B cell (primary cell): Measurements from ENCODE around the gene CYB5R3. TPM values are rescaled to one million over a fixed set of nuclear protein-coding genes. Genes with fewer than 3 reads are reported as not detected.
"Not testable (repeated sequence)": the region's sequence is repeated elsewhere in the genome, so short reads cannot be mapped to it uniquely, and the experiment has no call there.

Experiments used
- ATAC-seq: fragments of 200-7000 bp; cut with Tn5 transposase; one replicate; pipeline ENCODE4 v1.10.0; 2021; ENCODE audit warnings: low read depth, mild to moderate bottlenecking, moderate number of reproducible peaks, moderate library complexity
- CTCF ChIA-PET: fragments of 350-600 bp; sonication (Branson Sonifier 250); formaldehyde crosslinking; loops from one replicate; lab custom pipeline; 2021; ENCODE audit warnings: antibody characterized with exemption, inconsistent platforms; lab: Charles Lee
- POLR2A ChIA-PET: fragments of 350-600 bp; sonication (Branson Sonifier 250); formaldehyde crosslinking; loops from one replicate; lab custom pipeline; 2021; ENCODE audit warnings: antibody characterized with exemption; lab: Charles Lee
- DNase-seq: peaks from one replicate; pipeline ENCODE4 v3.0.0; 2013
- H2AFZ ChIP-seq: 2 replicates; pipeline ENCODE4 v1.6.1; 2012; ENCODE audit warnings: mild to moderate bottlenecking, low read depth, low read length; ENCODE audit not compliant: insufficient read depth, poor library complexity, severe bottlenecking
- H3K27ac ChIP-seq, 2 donors: 1 replicate in 1 of 2; 2 replicates in 1 of 2; pipeline ENCODE4 v1.5.1; 2012 to 2013; ENCODE audit warnings: low read length in 2 of 2, mild to moderate bottlenecking in 2 of 2, moderate library complexity in 1 of 2
- H3K27me3 ChIP-seq, 4 experiments: fragments of 200-600 bp in 1 of 4; sonication (generic) in 1 of 4; replicated peaks in 1 of 4; 1 replicate in 2 of 4; 2 replicates in 2 of 4; pipeline versions ENCODE4 v1.6.1 to v1.7.0; 2013 to 2016; ENCODE audit warnings: low read length in 3 of 4, mild to moderate bottlenecking in 2 of 4, mixed read lengths in 1 of 4, moderate library complexity in 1 of 4; ENCODE audit not compliant: insufficient read depth in 4 of 4, control insufficient read depth in 3 of 4; ENCODE audit errors: control extremely low read depth in 1 of 4
- H3K36me3 ChIP-seq, 2 experiments: replicated peaks in 1 of 2; 1 replicate in 1 of 2; 2 replicates in 1 of 2; pipeline versions ENCODE4 v1.6.1 to v1.7.1; 2013; ENCODE audit warnings: low read length in 1 of 2; ENCODE audit not compliant: insufficient read depth in 2 of 2, control insufficient read depth in 1 of 2; ENCODE audit errors: control extremely low read depth in 1 of 2, extremely low read depth in 1 of 2
- H3K4me1 ChIP-seq, 2 donors: fragments of 200-600 bp in 1 of 2; sonication (generic) in 1 of 2; 1 replicate in 1 of 2; 2 replicates in 1 of 2; pipeline versions ENCODE4 v1.5.1 to v1.6.1; 2013 to 2017; ENCODE audit warnings: low read length in 2 of 2; ENCODE audit not compliant: control insufficient read depth in 2 of 2, insufficient read depth in 2 of 2
- H3K4me2 ChIP-seq: replicated peaks from 2 replicates; pipeline ENCODE3; 2012; ENCODE audit warnings: mild to moderate bottlenecking, low read depth, low read length; ENCODE audit not compliant: poor library complexity, severe bottlenecking
- H3K4me3 ChIP-seq, 5 experiments: fragments of 200-600 bp in 1 of 5; sonication (generic) in 1 of 5; 1 replicate in 3 of 5; 2 replicates in 2 of 5; pipeline versions ENCODE4 v1.5.1 to v1.7.0; 2011 to 2016; ENCODE audit warnings: low read length in 4 of 5, mild to moderate bottlenecking in 4 of 5, low read depth in 2 of 5, control low read depth in 1 of 5, moderate library complexity in 1 of 5; ENCODE audit not compliant: insufficient read depth in 1 of 5; ENCODE audit errors: control extremely low read depth in 1 of 5, extremely low read depth in 1 of 5
- H3K79me2 ChIP-seq: fragments of 200-600 bp; sonication (generic); one replicate; pipeline ENCODE4 v1.6.0; 2016; ENCODE audit warnings: low read length; ENCODE audit not compliant: control insufficient read depth, insufficient read depth
- H3K9ac ChIP-seq: fragments of 200-600 bp; sonication (generic); 2 replicates; pipeline ENCODE4 v1.6.1; 2017; ENCODE audit warnings: mild to moderate bottlenecking, low read length, moderate library complexity
- H3K9me3 ChIP-seq, 3 donors: one replicate each; pipeline versions ENCODE4 v1.6.1 to v1.7.1; 2013; ENCODE audit warnings: low read length in 2 of 3; ENCODE audit not compliant: control insufficient read depth in 2 of 3, insufficient read depth in 1 of 3; ENCODE audit errors: control extremely low read depth in 1 of 3
- H4K20me1 ChIP-seq: 2 replicates; pipeline ENCODE4 v1.6.0; 2012; ENCODE audit warnings: mild to moderate bottlenecking, low read length; ENCODE audit not compliant: insufficient read depth, control insufficient read depth, poor library complexity, severe bottlenecking
- H3K27ac Mint-ChIP-seq: one replicate; pipeline ENCODE4 v1.8.0; 2021; ENCODE audit warnings: mixed read lengths
- H3K27me3 Mint-ChIP-seq: one replicate; pipeline ENCODE4 v1.8.0; 2021; ENCODE audit warnings: mixed read lengths
- H3K4me1 Mint-ChIP-seq: one replicate; pipeline ENCODE4 v1.8.0; 2021; ENCODE audit warnings: mixed read lengths
- H3K4me3 Mint-ChIP-seq: one replicate; pipeline ENCODE4 v1.8.0; 2021; ENCODE audit warnings: mixed read lengths
- H3K9me3 Mint-ChIP-seq: one replicate; pipeline ENCODE4 v1.8.0; 2022; ENCODE audit warnings: mixed read lengths; ENCODE audit not compliant: insufficient read depth
- CTCF ChIP-seq: fragments of 200-600 bp; IDR thresholded peaks from one replicate; pipeline ENCODE4 v1.8.0; 2022; ENCODE audit warnings: antibody characterized with exemption, mild to moderate bottlenecking
- EZH2 ChIP-seq: IDR thresholded peaks from 2 replicates; pipeline ENCODE4 v1.6.1; 2012; ENCODE audit warnings: borderline replicate concordance, low read depth, mild to moderate bottlenecking, moderate library complexity, low read length; ENCODE audit not compliant: insufficient read depth, poor library complexity, severe bottlenecking
- WGBS: methylation state at CpG from one replicate; pipeline ENCODE4 v1.1.5; 2013; ENCODE audit warnings: missing lambda C conversion rate; ENCODE audit not compliant: insufficient coverage; 5-methylcytosine and 5-hydroxymethylcytosine counted together
- intact Hi-C: fragments of 100-400 bp; cut with micrococcal nuclease; formaldehyde crosslinking; loops from one replicate; pipeline ENCODE4 v1.10.0; 2022
- polyA plus RNA-seq: library from polyadenylated mRNA; depleted of rRNA; stranded (reverse); fragments of >200 nt; gene quantifications from 2 replicates; pipeline ENCODE4 v1.2.3, GENCODE V29; 2012
- total RNA-seq, 2 donors: library from RNA; stranded (reverse); fragments of 120-200 nt in 1 of 2; gene quantifications; 1 replicate in 1 of 2; 2 replicates in 1 of 2; pipeline versions ENCODE4 v1.2.3 to v1.2.4, GENCODE V29; 2013 to 2022

Gene CYB5R3
- total and polyA plus RNA-seq, 2 donors (not counting 1 experiment from before 2014, with no cell fraction given), result 60.8 to 79.2 TPM

- no peak for TF ChIP-seq CTCF
- TF ChIP-seq EZH2, result no peak
- POLR2A ChIA-PET, result interaction anchor here (0.6 to 1.0 kb wide), 4 partner anchors 27 to 61 kb away, joined by 3 to 6 read pairs (median 3); no protein-coding TSS in a partner anchor
- Histone ChIP-seq H3K27me3 (no peaks in the 10 kb centered on the region), H3K36me3 (peaks cover 7 to 50% of the 10 kb centered on the region in 2 experiments), H3K27ac (peak overlapping the region; percentile 50 to 69), H3K79me2 (peaks cover 5% of the 10 kb centered on the region), H4K20me1 (no peaks in the 10 kb centered on the region), H3K4me3 (peak overlapping the region in 4 of 5 experiments; percentile 58 to 78 (median 68)), H3K9me3 (no peaks in the 10 kb centered on the region), H3K4me2 (peak overlapping the region; percentile 75), H2AFZ (peak overlapping the region; percentile 78), H3K9ac (peak overlapping the region; percentile 80), H3K4me1 (peaks cover 4 to 11% of the 10 kb centered on the region in 2 donors)
- no peaks in the 10 kb centered on the region for H3K27me3 Mint-ChIP-seq
- WGBS, result 8% methylated on average over 52 of the region's 64 CpGs
- no peaks in the 10 kb centered on the region for H3K9me3 Mint-ChIP-seq
- CTCF ChIA-PET, result no interaction called here
- intact Hi-C loops, result loop anchor here (2.0 to 5.0 kb wide), 2 partner anchors 33 to 1295 kb away; partner anchors contain the start of genes POLDIP3 and RANGAP1
- ATAC-seq (peak; percentile 91), DNase-seq (peak; percentile 87)
- H3K4me1 Mint-ChIP-seq, result peaks cover 12% of the 10 kb centered on the region
- H3K27ac Mint-ChIP-seq, result peak overlapping the region; percentile 86
- H3K4me3 Mint-ChIP-seq, result peak overlapping the region; percentile 95
Observed at GRCh38 chr22:42581762-42582716, 67.2 kb downstream of the CYB5R3 start.

- CTCF ChIA-PET, H3K27me3 Mint-ChIP-seq, H3K9me3 Mint-ChIP-seq, H3K9me3 ChIP-seq, H4K20me1 ChIP-seq, DNase-seq, H3K79me2 ChIP-seq, H3K27me3 ChIP-seq: not testable (repeated sequence)
- Mint-ChIP-seq H3K27ac (peak overlapping the region; percentile 91), H3K4me1 (peaks cover 12% of the 10 kb centered on the region), H3K4me3 (peak overlapping the region; percentile 95)
- Histone ChIP-seq H3K27ac (peak overlapping the region in 1 of 2 donors; percentile 69), H2AFZ (peak overlapping the region; percentile 78), H3K4me2 (peak overlapping the region; percentile 75), H3K4me3 (peak overlapping the region in 4 of 5 experiments; percentile 58 to 78 (median 68)), H3K4me1 (peaks cover 4 to 11% of the 10 kb centered on the region in 2 donors), H3K9ac (peak overlapping the region; percentile 80), H3K36me3 (peaks cover 7 to 46% of the 10 kb centered on the region in 2 experiments)
- ATAC-seq, result peak; percentile 31
- 0% methylated on average over 6 of the region's 22 CpGs for WGBS
- POLR2A ChIA-PET, result interaction anchor here (1.0 kb wide), 1 partner anchor 34 kb away, joined by 3 read pairs; no protein-coding TSS in a partner anchor
- intact Hi-C loops, result loop anchor here (5.0 kb wide), 1 partner anchor 1294 kb away; the partner anchor contains the start of gene RANGAP1
Observed at GRCh38 chr22:42581194-42581761, 67.9 kb downstream of the CYB5R3 start.

GRCh38 chr22:42580040-42580439, 69.2 kb downstream of the CYB5R3 start:
- H3K9me3 ChIP-seq, H3K27me3 Mint-ChIP-seq, H3K27ac Mint-ChIP-seq, POLR2A ChIA-PET, H3K27me3 ChIP-seq, H4K20me1 ChIP-seq, H2AFZ ChIP-seq, H3K79me2 ChIP-seq, H3K9ac ChIP-seq, H3K4me3 ChIP-seq, H3K9me3 Mint-ChIP-seq, H3K4me2 ChIP-seq, H3K4me3 Mint-ChIP-seq, DNase-seq, H3K27ac ChIP-seq, CTCF ChIA-PET, ATAC-seq: not testable (repeated sequence)
- intact Hi-C loops, result loop anchor here (5.0 kb wide), 1 partner anchor 1293 kb away; the partner anchor contains the start of gene RANGAP1
- H3K4me1 ChIP-seq, result peaks cover 4 to 11% of the 10 kb centered on the region in 2 donors
- H3K4me1 Mint-ChIP-seq, result peaks cover 12% of the 10 kb centered on the region
- H3K36me3 ChIP-seq, result peaks cover 2 to 37% of the 10 kb centered on the region in 2 experiments
- WGBS, result 100% methylated on average over 1 of the region's 4 CpGs
